CD14-positive monocyte (primary cell): ENCODE measurements around the gene RAB1B. TPM values are rescaled to one million over a fixed set of nuclear protein-coding genes. Genes with fewer than 3 reads are reported as not detected.

Experiments used
- DNase-seq, 3 donors: peaks; one replicate each; pipeline ENCODE4 v3.0.0-alpha.2; 2011 to 2022
- H2AFZ ChIP-seq: 2 replicates; pipeline ENCODE4 v1.6.0; 2012; ENCODE audit warnings: mild to moderate bottlenecking, low read depth, low read length, inconsistent platforms; ENCODE audit not compliant: insufficient read depth, poor library complexity, severe bottlenecking
- H3K27ac ChIP-seq, 2 donors: 1 replicate in 1 of 2; 2 replicates in 1 of 2; pipeline ENCODE4 v1.5.1; 2012 to 2013; ENCODE audit warnings: low read length in 2 of 2, control low read depth in 1 of 2, inconsistent platforms in 1 of 2, low read depth in 1 of 2, mild to moderate bottlenecking in 1 of 2
- H3K27me3 ChIP-seq, 2 donors: one replicate each; pipeline versions ENCODE4 v1.6.0 to v1.6.1; 2011 to 2013; ENCODE audit warnings: low read length in 2 of 2; ENCODE audit not compliant: control insufficient read depth in 2 of 2, insufficient read depth in 2 of 2
- H3K36me3 ChIP-seq, 2 donors: replicated peaks in 1 of 2; 1 replicate in 1 of 2; 2 replicates in 1 of 2; pipeline versions ENCODE4 v1.5.1 to v1.6.1; 2012 to 2013; ENCODE audit warnings: low read length in 2 of 2, control low read depth in 1 of 2, inconsistent platforms in 1 of 2, mild to moderate bottlenecking in 1 of 2; ENCODE audit not compliant: insufficient read depth in 2 of 2, control insufficient read depth in 1 of 2
- H3K4me1 ChIP-seq, 2 donors: 1 replicate in 1 of 2; 2 replicates in 1 of 2; pipeline versions ENCODE4 v1.5.1 to v1.6.1; 2012 to 2013; ENCODE audit warnings: low read length in 2 of 2, control low read depth in 1 of 2, inconsistent platforms in 1 of 2, mild to moderate bottlenecking in 1 of 2, moderate library complexity in 1 of 2; ENCODE audit not compliant: insufficient read depth in 2 of 2, control insufficient read depth in 1 of 2
- H3K4me2 ChIP-seq: replicated peaks from 2 replicates; pipeline ENCODE3; 2012; ENCODE audit warnings: low read length, moderate library complexity, mild to moderate bottlenecking; ENCODE audit not compliant: poor library complexity, severe bottlenecking; ENCODE audit errors: extremely low read depth
- H3K4me3 ChIP-seq, 3 experiments: fragments of 200-600 bp in 1 of 3; sonication (generic) in 1 of 3; replicated peaks in 1 of 3; 1 replicate in 2 of 3; 2 replicates in 1 of 3; pipeline ENCODE4 v1.5.1; 2011 to 2013; ENCODE audit warnings: low read length in 3 of 3, mild to moderate bottlenecking in 3 of 3, control low read depth in 2 of 3, low read depth in 2 of 3, inconsistent platforms in 1 of 3, moderate library complexity in 1 of 3
- H3K79me2 ChIP-seq: 2 replicates; pipeline ENCODE4 v1.6.0; 2012; ENCODE audit warnings: mild to moderate bottlenecking, control low read depth, inconsistent platforms, low read length, moderate library complexity; ENCODE audit not compliant: insufficient read depth
- H3K9ac ChIP-seq: 2 replicates; pipeline ENCODE4 v1.6.0; 2017; ENCODE audit warnings: low read length, mild to moderate bottlenecking; ENCODE audit not compliant: insufficient read depth, poor library complexity, severe bottlenecking
- H3K9me3 ChIP-seq, 2 donors: replicated peaks in 1 of 2; 1 replicate in 1 of 2; 2 replicates in 1 of 2; pipeline versions ENCODE4 v1.5.1 to v1.6.1; 2012 to 2013; ENCODE audit warnings: low read length in 2 of 2, control low read depth in 1 of 2; ENCODE audit not compliant: control insufficient read depth in 1 of 2, insufficient read depth in 1 of 2
- H4K20me1 ChIP-seq: 2 replicates; pipeline ENCODE4 v1.6.0; 2012; ENCODE audit warnings: mild to moderate bottlenecking, low read length, control low read depth, moderate library complexity; ENCODE audit not compliant: insufficient read depth
- H3K27ac Mint-ChIP-seq, 7 donors: one replicate each; pipeline ENCODE4 v1.8.0; 2020; ENCODE audit warnings: mild to moderate bottlenecking in 7 of 7, mixed read lengths in 7 of 7, moderate library complexity in 6 of 7, inconsistent platforms in 2 of 7
- H3K27me3 Mint-ChIP-seq, 3 donors: one replicate each; pipeline ENCODE4 v1.8.0; 2021 to 2022; ENCODE audit warnings: low read depth in 3 of 3, mild to moderate bottlenecking in 3 of 3, mixed read lengths in 3 of 3, moderate library complexity in 3 of 3, inconsistent platforms in 1 of 3
- H3K36me3 Mint-ChIP-seq, 2 donors: one replicate each; pipeline ENCODE4 v1.8.0; 2020; ENCODE audit warnings: mixed read lengths in 2 of 2, inconsistent platforms in 1 of 2, mild to moderate bottlenecking in 1 of 2
- H3K4me1 Mint-ChIP-seq: one replicate; pipeline ENCODE4 v1.8.0; 2020; ENCODE audit warnings: mild to moderate bottlenecking, mixed read lengths
- H3K4me3 Mint-ChIP-seq, 2 donors: one replicate each; pipeline ENCODE4 v1.8.0; 2020; ENCODE audit warnings: mild to moderate bottlenecking in 2 of 2, mixed read lengths in 2 of 2, moderate library complexity in 1 of 2
- H3K9me3 Mint-ChIP-seq, 7 donors: one replicate each; pipeline ENCODE4 v1.8.0; 2020 to 2022; ENCODE audit warnings: mixed read lengths in 7 of 7, mild to moderate bottlenecking in 6 of 7, moderate library complexity in 6 of 7, inconsistent platforms in 2 of 7
- CTCF ChIP-seq: fragments of 200-600 bp; IDR thresholded peaks from one replicate; pipeline ENCODE4 v1.8.0; 2022; ENCODE audit warnings: antibody characterized with exemption, mild to moderate bottlenecking
- WGBS: methylation state at CpG from one replicate; pipeline ENCODE4 v1.1.5; 2013; ENCODE audit warnings: missing lambda C conversion rate; ENCODE audit not compliant: insufficient coverage; 5-methylcytosine and 5-hydroxymethylcytosine counted together
- intact Hi-C, 2 donors: fragments of 100-400 bp; cut with micrococcal nuclease; formaldehyde crosslinking; loops; one replicate each; pipeline versions ENCODE4 v1.15.0 to v1.15.1; 2023
- polyA plus RNA-seq, 3 donors: library from polyadenylated mRNA; depleted of rRNA in 1 of 3; unstranded in 2 of 3; stranded (reverse) in 1 of 3; fragments of 300-500 nt in 2 of 3; fragments of >200 nt in 1 of 3; fragmentation: Illumina TruSeq in 2 of 3; gene quantifications; 1 replicate in 2 of 3; 2 replicates in 1 of 3; pipeline ENCODE4 v1.2.3, GENCODE V29; 2012 to 2021

The RAB1B gene
- polyA plus RNA-seq, 3 donors = 17.9 to 90.5 (median 18.8) TPM

GRCh38 chr11:66263231-66263630, 5.2 kb upstream of the RAB1B start:
- WGBS = 98% methylated on average over 4 of the region's 4 CpGs
- Histone ChIP-seq H3K4me3 (no peak overlapping the region), H2AFZ (no peak overlapping the region), H3K9ac (no peak overlapping the region), H4K20me1 (no peaks in the 10 kb centered on the region), H3K36me3 (no peaks in the 10 kb centered on the region), H3K4me2 (no peak overlapping the region), H3K79me2 (no peaks in the 10 kb centered on the region), H3K9me3 (no peaks in the 10 kb centered on the region), H3K27me3 (peaks cover 0 to 9% of the 10 kb centered on the region in 2 donors), H3K27ac (no peak overlapping the region), H3K4me1 (peaks cover 19 to 21% of the 10 kb centered on the region in 2 donors)
- Mint-ChIP-seq H3K36me3 (peaks cover 7 to 13% of the 10 kb centered on the region in 2 donors), H3K9me3 (peaks cover 0 to 5% (median 0%) of the 10 kb centered on the region in 7 donors), H3K4me3 (no peak overlapping the region), H3K27ac (no peak overlapping the region), H3K4me1 (peaks cover 17% of the 10 kb centered on the region), H3K27me3 (peaks cover 12 to 22% (median 18%) of the 10 kb centered on the region in 3 donors)
- DNase-seq = no peak
- intact Hi-C loops = no loop called here
- no peak for TF ChIP-seq CTCF

GRCh38 chr11:66263785-66264184, 4.7 kb upstream of the RAB1B start:
- Histone ChIP-seq H4K20me1 (peaks cover 1% of the 10 kb centered on the region), H3K4me3 (no peak overlapping the region), H3K9me3 (no peaks in the 10 kb centered on the region), H3K4me1 (peaks cover 14 to 15% of the 10 kb centered on the region in 2 donors), H2AFZ (no peak overlapping the region), H3K27ac (no peak overlapping the region), H3K36me3 (no peaks in the 10 kb centered on the region), H3K79me2 (peaks cover 3% of the 10 kb centered on the region), H3K27me3 (peaks cover 0 to 5% of the 10 kb centered on the region in 2 donors), H3K4me2 (no peak overlapping the region), H3K9ac (no peak overlapping the region)
- peaks cover 0 to 5% (median 0%) of the 10 kb centered on the region in 7 donors for H3K9me3 Mint-ChIP-seq
- no peak overlapping the region for H3K4me3 Mint-ChIP-seq
- peaks cover 10 to 17% (median 13%) of the 10 kb centered on the region in 3 donors for H3K27me3 Mint-ChIP-seq
- no peak for TF ChIP-seq CTCF
- 96% methylated on average over 10 of the region's 10 CpGs for WGBS
- peaks cover 13% of the 10 kb centered on the region for H3K4me1 Mint-ChIP-seq
- intact Hi-C loops = no loop called here
- no peak for DNase-seq
- H3K36me3 Mint-ChIP-seq = peaks cover 7 to 13% of the 10 kb centered on the region in 2 donors
- H3K27ac Mint-ChIP-seq = no peak overlapping the region
